ENCODE data around the gene TMEM52. TPM values are rescaled to one million over a fixed set of nuclear protein-coding genes. Genes with fewer than 3 reads are reported as not detected.

TMEM52 gene
- 1.4 and 2.9 TPM in 2 replicates for total RNA-seq

GRCh38 chr1:1918901-1919303 is at the start of gene TMEM52:
TSS of gene TMEM52 (minus strand) at chr1:1919279. CDS start at chr1:1919265, 14 bp downstream.

GRCh38 chr1:1914971-1915692 is 3.9 kb downstream of the TMEM52 start, which contains the start of gene CALML6:
TSS of gene CALML6 (plus strand) at chr1:1915260. CDS start at chr1:1915281, 21 bp downstream.

GRCh38 chr1:1890506-1891348 is 28.4 kb downstream of the TMEM52 start, which contains the start of gene GNB1:
TSS of gene GNB1 (minus strand) at chr1:1891087. CDS start at chr1:1825453, 65,634 bp downstream.

Other genes starting within 250 kb of the TMEM52 start
- gene SLC35E2B, start 226.5 kb downstream of the TMEM52 start, total RNA-seq = 16.1 and 41.5 TPM in 2 replicates
- gene CDK11A, start 194.9 kb downstream of the TMEM52 start, total RNA-seq = 9.6 and 12.7 TPM in 2 replicates
- 34.9 and 55.6 TPM in 2 replicates for gene NADK, start 140.8 kb downstream of the TMEM52 start, total RNA-seq
- 106 and 203 TPM in 2 replicates for gene GNB1, start 28.2 kb downstream of the TMEM52 start, total RNA-seq
- gene CALML6, start 4.0 kb downstream of the TMEM52 start, total RNA-seq = under 0.01 and 0.93 TPM in 2 replicates
- gene CFAP74, start 84.5 kb upstream of the TMEM52 start, total RNA-seq = 0.07 TPM in 1 of 2 replicates, not detected in the other
- gene GABRD, start 100.1 kb upstream of the TMEM52 start, total RNA-seq = not detected in 2 replicates
- 33.8 and 42.1 TPM in 2 replicates for gene PRKCZ, start 131.1 kb upstream of the TMEM52 start, total RNA-seq